ENCODE measurements around the gene CFAP44. TPM values are rescaled to one million over a fixed set of nuclear protein-coding genes. Genes with fewer than 3 reads are reported as not detected.
A peak's percentile ranks its signal among the peaks of the same experiment; 100 is the strongest.
"Not testable (repeated sequence)": the region's sequence is repeated elsewhere in the genome, so short reads cannot be mapped to it uniquely, and the experiment has no call there.

Gene CFAP44
- total RNA-seq: 11.5 to 13.4 TPM (median 11.5 TPM) in 3 replicates

- Mint-ChIP-seq H3K4me1 (peaks cover 9% of the 10 kb centered on the region), H3K9me3 (no peaks in the 10 kb centered on the region), H3K27me3 (ENCODE audit: low read depth) (no peaks in the 10 kb centered on the region), H3K36me3 (peaks cover 4% of the 10 kb centered on the region), H3K27ac (peak within 1 kb of the TSS; percentile 43), H3K4me3 (peak within 1 kb of the TSS; percentile 67)
- TF ChIP-seq CTCF (IDR thresholded peaks at IDR 0.05; ENCODE audit: unreplicated experiment): no peak
- DNase-seq (ENCODE audit: low spot score in 2 of 2, unreplicated experiment in 2 of 2): peak; percentile 79 to 88
These were observed at the start of gene CFAP44 for GRCh38 chr3:113441051-113441770. TSS of gene CFAP44 (minus strand) at chr3:113441493. CDS start at chr3:113433664, 7,829 bp downstream.

- Mint-ChIP-seq H3K9me3 (peaks cover 34% of the 10 kb centered on the region), H3K4me3 (no peak overlapping the region), H3K27ac (no peak overlapping the region), H3K36me3 (peaks cover 47% of the 10 kb centered on the region), H3K27me3 (ENCODE audit: low read depth) (no peaks in the 10 kb centered on the region), H3K4me1 (no peaks in the 10 kb centered on the region)
- DNase-seq (ENCODE audit: low spot score in 2 of 2, unreplicated experiment in 2 of 2): no peak
- TF ChIP-seq CTCF (IDR thresholded peaks at IDR 0.05; ENCODE audit: unreplicated experiment): no peak
These were observed 43.9 kb upstream of the CFAP44 start for GRCh38 chr3:113485161-113485609.

GRCh38 chr3:113468539-113468938, 27.2 kb upstream of the CFAP44 start:
- DNase-seq (ENCODE audit: low spot score in 2 of 2, unreplicated experiment in 2 of 2): no peak
- Mint-ChIP-seq H3K36me3 (peaks cover 47% of the 10 kb centered on the region), H3K4me3 (no peak overlapping the region), H3K27ac (no peak overlapping the region), H3K4me1 (no peaks in the 10 kb centered on the region), H3K27me3 (ENCODE audit: low read depth) (no peaks in the 10 kb centered on the region), H3K9me3 (peaks cover 17% of the 10 kb centered on the region)
- no peak for TF ChIP-seq CTCF (IDR thresholded peaks at IDR 0.05; ENCODE audit: unreplicated experiment)

GRCh38 chr3:113461488-113461887, 20.2 kb upstream of the CFAP44 start:
- no peaks in the 10 kb centered on the region for H3K4me1 Mint-ChIP-seq
- peaks cover 14% of the 10 kb centered on the region for H3K9me3 Mint-ChIP-seq
- H3K27ac Mint-ChIP-seq: no peak overlapping the region
- no peak for DNase-seq (ENCODE audit: low spot score in 2 of 2, unreplicated experiment in 2 of 2)
- no peak overlapping the region for H3K4me3 Mint-ChIP-seq
- H3K36me3 Mint-ChIP-seq: peaks cover 53% of the 10 kb centered on the region
- no peak for TF ChIP-seq CTCF (IDR thresholded peaks at IDR 0.05; ENCODE audit: unreplicated experiment)
- H3K27me3 Mint-ChIP-seq (ENCODE audit: low read depth): no peaks in the 10 kb centered on the region

- not testable (repeated sequence) for H3K4me1 Mint-ChIP-seq; H3K4me3 Mint-ChIP-seq; H3K27ac Mint-ChIP-seq; H3K27me3 Mint-ChIP-seq (ENCODE audit: low read depth); DNase-seq (ENCODE audit: low spot score in 2 of 2, unreplicated experiment in 2 of 2)
- peaks cover 51% of the 10 kb centered on the region for H3K36me3 Mint-ChIP-seq
- H3K9me3 Mint-ChIP-seq: peaks cover 13% of the 10 kb centered on the region
These were observed 17.3 kb upstream of the CFAP44 start for GRCh38 chr3:113458554-113458953.

- peaks cover 43% of the 10 kb centered on the region for H3K36me3 Mint-ChIP-seq
- TF ChIP-seq CTCF (IDR thresholded peaks at IDR 0.05; ENCODE audit: unreplicated experiment): no peak
- peaks cover 4% of the 10 kb centered on the region for H3K9me3 Mint-ChIP-seq
- DNase-seq (ENCODE audit: low spot score in 2 of 2, unreplicated experiment in 2 of 2): no peak
- H3K27me3 Mint-ChIP-seq (ENCODE audit: low read depth): no peaks in the 10 kb centered on the region
- peaks cover 6% of the 10 kb centered on the region for H3K4me1 Mint-ChIP-seq
- no peak overlapping the region for H3K4me3 Mint-ChIP-seq
- H3K27ac Mint-ChIP-seq: no peak overlapping the region
These were observed 14.2 kb upstream of the CFAP44 start for GRCh38 chr3:113455446-113455845.
